GM18951 (cell line): ENCODE results near the gene CD46.

ENCODE experiments used
- POLR2A ChIP-seq: IDR thresholded peaks from 4 replicates; pipeline ENCODE4 v1.6.1; 2011; ENCODE audit warnings: mild to moderate bottlenecking; ENCODE audit not compliant: insufficient read length, insufficient read depth; ENCODE audit errors: extremely low read depth
- in situ Hi-C: fragments of 300-500 bp; cut with MboI; formaldehyde crosslinking; loops from one replicate; pipeline ENCODE4 v1.12.0; 2022; ENCODE audit warnings: low sequenced_read_pairs, mixed read lengths, inconsistent platforms; ENCODE audit not compliant: unreplicated experiment

Gene CD46

GRCh38 chr1:207817778-207818751 is 66.2 kb downstream of the CD46 start:
- in situ Hi-C loops, result no loop called here
- no peak for TF ChIP-seq POLR2A

- TF ChIP-seq POLR2A, result no peak
- in situ Hi-C loops, result no loop called here
Observed at GRCh38 chr1:207818971-207819451, 67.2 kb downstream of the CD46 start.

- in situ Hi-C loops, result no loop called here
Observed at GRCh38 chr1:207820568-207821463, 69.0 kb downstream of the CD46 start.

GRCh38 chr1:207821464-207822045 is 69.7 kb downstream of the CD46 start:
- in situ Hi-C loops, result no loop called here

More at GRCh38 chr1:207820568-207821463, 69.0 kb downstream of the CD46 start:
- TF ChIP-seq POLR2A, result no peak

GRCh38 chr1:207822124-207822601 is 70.3 kb downstream of the CD46 start:
- in situ Hi-C loops, result no loop called here
- TF ChIP-seq POLR2A, result peak; percentile 30

More at GRCh38 chr1:207821464-207822045, 69.7 kb downstream of the CD46 start:
- TF ChIP-seq POLR2A, result no peak

GRCh38 chr1:207822602-207823451 is 71.0 kb downstream of the CD46 start:
- in situ Hi-C loops, result no loop called here
- TF ChIP-seq POLR2A, result peak; percentile 62

GRCh38 chr1:207823531-207823879 is 71.7 kb downstream of the CD46 start:
- in situ Hi-C loops, result no loop called here
- TF ChIP-seq POLR2A, result no peak

- peak; percentile 43 for TF ChIP-seq POLR2A
- in situ Hi-C loops, result no loop called here
Observed at GRCh38 chr1:207823880-207824566, 72.2 kb downstream of the CD46 start.

GRCh38 chr1:207824691-207825408 is 73.0 kb downstream of the CD46 start:
- in situ Hi-C loops, result no loop called here

GRCh38 chr1:207825409-207825695 is 73.5 kb downstream of the CD46 start:
- in situ Hi-C loops, result no loop called here
- TF ChIP-seq POLR2A, result no peak

More at GRCh38 chr1:207824691-207825408, 73.0 kb downstream of the CD46 start:
- no peak for TF ChIP-seq POLR2A

- in situ Hi-C loops, result no loop called here
Observed at GRCh38 chr1:207825719-207826556, 74.1 kb downstream of the CD46 start.

More at GRCh38 chr1:207825719-207826556, 74.1 kb downstream of the CD46 start:
- peak; percentile 48 for TF ChIP-seq POLR2A
